Subcutaneous adipose tissue (tissue), 4 donors: ENCODE data around the gene WDR4. TPM values are rescaled to one million over a fixed set of nuclear protein-coding genes. Genes with fewer than 3 reads are reported as not detected.

Experiments used
- CTCF ChIP-seq: fragments of 450-650 bp; IDR thresholded peaks from one replicate; pipeline ENCODE4 v1.5.1; 2016; ENCODE audit warnings: low read depth, mild to moderate bottlenecking, control low read depth, antibody characterized with exemption, moderate library complexity
- total RNA-seq, 4 donors: library from RNA; depleted of rRNA; stranded (reverse); fragments of >200 nt; gene quantifications; one replicate each; pipeline ENCODE4 v1.1.0, GENCODE V29; 2016

The WDR4 gene
- total RNA-seq, 4 donors from 2014 or later, result 5.4 to 12.8 (median 6.9) TPM

- TF ChIP-seq CTCF, result no peak
Observed at GRCh38 chr21:42918291-42918690, 39.0 kb upstream of the WDR4 start.

GRCh38 chr21:42913476-42913875 lies 34.1 kb upstream of the WDR4 start:
- no peak for TF ChIP-seq CTCF

- TF ChIP-seq CTCF, result no peak
Observed at GRCh38 chr21:42906233-42906632, 26.9 kb upstream of the WDR4 start.

GRCh38 chr21:42905195-42905594 lies 25.9 kb upstream of the WDR4 start:
- TF ChIP-seq CTCF, result no peak

- no peak for TF ChIP-seq CTCF
Observed at GRCh38 chr21:42903817-42904216, 24.5 kb upstream of the WDR4 start.

- no peak for TF ChIP-seq CTCF
Observed at GRCh38 chr21:42900446-42900845, 21.1 kb upstream of the WDR4 start.

- no peak for TF ChIP-seq CTCF
Observed at GRCh38 chr21:42892931-42893755, 13.8 kb upstream of the WDR4 start, which contains the start of gene NDUFV3. Gene NDUFV3, plus strand, starts transcription at chr21:42893309. Its CDS starts 25 bp downstream, at chr21:42893334.
